Amniotic epithelial cell (primary cell): ENCODE data around the gene KCNQ2.

Experiments
- DNase-seq: peaks from one replicate; pipeline ENCODE4 v3.0.0-alpha.2; 2010; ENCODE audit warnings: low read depth

KCNQ2 gene

GRCh38 chr20:63356931-63357879, 115.2 kb downstream of the KCNQ2 start:
- no peak for DNase-seq

- no peak for DNase-seq
Observed at GRCh38 chr20:63356511-63356910, 115.9 kb downstream of the KCNQ2 start.

DNA sequence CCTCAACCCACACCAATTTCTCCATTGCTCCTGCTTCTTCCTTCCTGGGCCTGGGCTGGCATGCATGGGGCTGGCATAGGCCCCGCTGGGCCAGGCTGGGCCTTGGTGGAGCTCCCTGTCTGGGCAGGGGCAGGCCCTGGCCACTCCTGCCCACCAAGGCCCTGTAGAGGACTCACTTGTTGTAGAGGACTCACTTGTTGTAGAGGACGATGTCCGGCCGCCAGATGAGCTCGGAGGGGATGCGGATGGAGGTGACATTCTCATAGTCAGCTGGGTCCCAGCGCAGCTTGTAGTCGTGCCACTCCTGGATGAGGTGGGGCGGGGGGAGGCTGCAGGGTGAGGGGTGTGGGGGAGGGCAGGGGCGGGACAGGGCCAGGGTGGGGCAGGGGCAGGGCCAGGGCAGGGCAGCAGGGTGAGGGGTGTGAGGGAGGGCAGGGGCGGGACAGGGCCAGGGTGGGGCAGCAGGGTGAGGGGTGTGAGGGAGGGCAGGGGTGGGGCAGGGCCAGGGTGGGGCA, 116.6 kb downstream of the KCNQ2 start:
- no peak for DNase-seq

GRCh38 chr20:63354636-63355350, 117.7 kb downstream of the KCNQ2 start:
- no peak for DNase-seq

DNA sequence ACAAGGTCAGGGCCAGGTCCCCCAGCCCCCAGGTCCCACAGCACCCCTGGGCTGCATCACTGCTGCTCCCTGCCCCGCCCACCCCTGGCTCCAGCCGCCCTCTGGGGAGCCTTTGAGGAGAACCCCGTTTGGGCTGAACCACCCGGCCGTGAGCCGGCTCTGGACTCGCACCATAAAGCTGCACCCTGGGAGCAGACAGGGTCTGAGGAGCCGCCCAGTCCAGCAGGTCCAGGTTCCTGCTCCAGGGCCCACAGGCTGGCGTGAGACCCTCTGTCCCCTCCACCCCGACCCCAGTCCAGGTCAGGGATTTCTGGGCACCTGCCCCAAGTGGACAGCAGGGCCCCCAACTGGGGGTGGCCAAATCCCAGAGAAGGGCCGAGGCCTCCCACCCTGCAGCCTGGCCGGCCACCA, 119.6 kb downstream of the KCNQ2 start:
- no peak for DNase-seq

DNA sequence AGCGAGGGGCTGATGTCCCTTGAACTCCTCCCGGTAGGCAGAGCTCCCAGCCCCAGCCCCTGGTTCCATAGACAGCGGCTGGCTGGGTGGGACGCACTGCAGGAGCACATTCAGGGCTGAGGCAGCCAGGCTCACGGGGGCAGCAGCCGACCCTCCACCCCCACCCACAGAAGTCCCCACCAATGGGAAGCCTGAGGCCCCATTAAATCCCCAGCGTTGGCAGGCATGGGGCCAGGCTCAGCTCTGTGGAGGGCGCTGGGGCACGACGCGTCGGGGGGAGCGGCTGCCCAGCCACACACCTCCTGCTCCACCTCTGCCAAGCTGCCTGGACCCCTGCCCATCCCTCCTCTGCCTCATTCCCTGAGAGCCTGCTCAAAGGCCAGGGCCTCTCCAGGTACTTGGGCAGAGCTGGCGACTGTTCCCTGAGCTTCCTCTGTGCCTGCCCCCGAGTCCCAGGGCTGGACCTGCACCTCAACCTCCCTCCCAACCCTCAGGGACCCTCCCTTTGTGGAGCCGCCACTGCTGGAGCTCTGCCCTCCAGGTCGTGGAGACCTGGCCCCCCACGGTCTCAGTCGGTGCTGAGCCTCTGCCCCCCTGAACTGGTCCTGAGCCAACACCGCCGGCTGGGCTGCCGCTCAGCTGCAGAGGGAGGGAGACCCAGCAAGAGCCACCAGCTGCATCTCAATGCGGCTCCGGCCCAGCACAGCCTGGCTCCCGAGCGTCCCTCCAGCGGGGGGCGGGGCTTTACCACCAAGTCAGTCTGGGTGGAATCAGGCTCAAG, 120.5 kb downstream of the KCNQ2 start:
- DNase-seq: no peak

DNA sequence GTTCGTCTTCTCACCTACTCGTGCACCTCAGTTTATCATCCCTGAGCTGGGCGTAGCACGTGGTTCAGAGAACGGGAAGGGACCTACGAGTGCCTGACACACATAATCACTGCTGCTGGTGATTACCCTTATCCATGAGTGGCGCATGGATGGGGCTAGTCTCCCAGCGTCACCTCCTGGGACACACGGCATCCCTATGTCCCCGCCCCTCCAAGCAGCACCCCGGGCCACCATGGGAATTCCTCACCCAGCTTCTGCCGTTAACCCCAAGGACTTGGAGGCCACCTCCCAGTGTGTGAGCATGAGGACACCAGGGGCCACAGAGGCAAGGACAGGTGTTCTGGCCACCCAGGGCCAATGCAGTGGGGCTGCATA, 121.1 kb downstream of the KCNQ2 start:
- DNase-seq: no peak

GRCh38 chr20:63350597-63351325, 121.7 kb downstream of the KCNQ2 start:
- no peak for DNase-seq
